ENCODE data around the gene ABCB11. TPM values are rescaled to one million over a fixed set of nuclear protein-coding genes. Genes with fewer than 3 reads are reported as not detected.

Gene ABCB11
- total RNA-seq, 4 donors from 2014 or later, result 0.10 to 0.24 (median 0.12) TPM; not detected in 1

- no peaks in the 10 kb centered on the region for H3K27me3 ChIP-seq
- TF ChIP-seq POLR2A (IDR thresholded peaks at IDR 0.05) (no peak), CTCF (IDR thresholded peaks at IDR 0.05 in 4 of 5, conservative IDR thresholded peaks at IDR 0.05 in 1 of 5) (no peak)
- no peaks in the 10 kb centered on the region for H3K9me3 ChIP-seq
- in situ Hi-C loops (cut with MboI; ENCODE audit: low sequenced_read_pairs in 4 of 4) (no loop called here), intact Hi-C loops (cut with DNase I; ENCODE audit: low total_unique reads) (no loop called here)
- no peaks in the 10 kb centered on the region for H3K4me1 ChIP-seq
- H3K27ac ChIP-seq, result no peak overlapping the region
- no peak overlapping the region for H3K4me3 ChIP-seq
- no peak for DNase-seq
- no peak for ATAC-seq
- no peaks in the 10 kb centered on the region for H3K36me3 ChIP-seq
Measured at GRCh38 chr2:168903888-168904287, 127.2 kb downstream of the ABCB11 start.

- H3K27ac ChIP-seq, result no peak within 1 kb of the TSS
- no peak for ATAC-seq
- H3K27me3 ChIP-seq, result no peaks in the 10 kb centered on the region
- H3K36me3 ChIP-seq, result no peaks in the 10 kb centered on the region
- no peak for TF ChIP-seq POLR2A (IDR thresholded peaks at IDR 0.05)
- no peak within 1 kb of the TSS for H3K4me3 ChIP-seq
- H3K9me3 ChIP-seq, result no peaks in the 10 kb centered on the region
- no peaks in the 10 kb centered on the region for H3K4me1 ChIP-seq
- in situ Hi-C loops (cut with MboI; ENCODE audit: low sequenced_read_pairs in 4 of 4) (no loop called here), intact Hi-C loops (cut with DNase I; ENCODE audit: low total_unique reads) (no loop called here)
- DNase-seq, result no peak
Measured at GRCh38 chr2:168901003-168901402, 130.1 kb downstream of the ABCB11 start, which contains the start of gene G6PC2. Gene G6PC2 (plus strand): TSS chr2:168901291. CDS start chr2:168901332, 41 bp downstream.

DNA sequence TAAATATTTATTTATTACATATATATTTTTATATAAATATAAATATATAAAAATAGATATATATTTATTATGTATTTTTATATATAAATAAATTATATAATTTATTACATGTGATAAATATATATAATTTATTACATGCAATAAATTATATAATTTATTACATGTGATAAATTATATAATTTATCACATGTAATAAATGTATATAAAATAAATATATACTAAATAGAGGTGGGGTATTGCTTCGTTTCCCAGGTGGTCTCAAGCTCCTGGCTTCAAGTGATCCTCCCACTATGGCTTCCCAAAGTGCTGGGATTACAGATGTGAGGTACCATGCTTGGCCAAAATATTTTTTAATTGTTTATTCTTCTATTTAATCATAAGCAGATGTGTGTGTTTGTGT is 133.7 kb downstream of the ABCB11 start:
- Histone ChIP-seq H3K27ac (no peak overlapping the region), H3K9me3 (no peaks in the 10 kb centered on the region), H3K27me3 (no peaks in the 10 kb centered on the region), H3K4me3 (no peak overlapping the region), H3K4me1 (no peaks in the 10 kb centered on the region), H3K36me3 (no peaks in the 10 kb centered on the region)
- in situ Hi-C loops (cut with MboI; ENCODE audit: low sequenced_read_pairs in 4 of 4), result no loop called here
- intact Hi-C loops (cut with DNase I; ENCODE audit: low total_unique reads), result no loop called here
- DNase-seq (no peak), ATAC-seq (no peak)
- TF ChIP-seq CTCF (IDR thresholded peaks at IDR 0.05 in 4 of 5, conservative IDR thresholded peaks at IDR 0.05 in 1 of 5), result no peak
- TF ChIP-seq POLR2A (IDR thresholded peaks at IDR 0.05), result no peak

DNA sequence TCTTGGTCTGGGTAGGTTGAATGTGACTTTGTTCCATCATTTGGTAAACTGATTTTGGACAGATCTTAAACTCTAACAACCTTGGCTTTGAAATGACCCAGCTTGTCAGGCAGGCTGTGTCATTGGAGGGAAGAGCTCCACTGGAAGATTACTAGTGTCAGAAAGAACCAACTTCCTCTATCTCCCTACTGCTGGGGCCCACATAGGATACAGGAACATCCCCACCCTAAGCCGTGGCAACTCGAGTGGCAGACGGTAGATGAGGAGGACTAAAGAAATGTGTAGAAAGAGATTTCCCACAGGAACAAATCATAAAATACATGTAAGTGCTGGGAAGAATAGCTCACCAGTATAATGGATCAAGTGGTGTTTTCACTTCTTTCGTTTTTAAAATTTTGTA is 134.3 kb downstream of the ABCB11 start:
- Histone ChIP-seq H3K36me3 (no peaks in the 10 kb centered on the region), H3K4me1 (no peaks in the 10 kb centered on the region), H3K27ac (no peak overlapping the region), H3K9me3 (no peaks in the 10 kb centered on the region), H3K4me3 (no peak overlapping the region), H3K27me3 (no peaks in the 10 kb centered on the region)
- in situ Hi-C loops (cut with MboI; ENCODE audit: low sequenced_read_pairs in 4 of 4), result no loop called here
- intact Hi-C loops (cut with DNase I; ENCODE audit: low total_unique reads), result no loop called here
- ATAC-seq, result no peak
- no peak for TF ChIP-seq POLR2A (IDR thresholded peaks at IDR 0.05)
- no peak for TF ChIP-seq CTCF (IDR thresholded peaks at IDR 0.05 in 4 of 5, conservative IDR thresholded peaks at IDR 0.05 in 1 of 5)
- no peak for DNase-seq

DNA sequence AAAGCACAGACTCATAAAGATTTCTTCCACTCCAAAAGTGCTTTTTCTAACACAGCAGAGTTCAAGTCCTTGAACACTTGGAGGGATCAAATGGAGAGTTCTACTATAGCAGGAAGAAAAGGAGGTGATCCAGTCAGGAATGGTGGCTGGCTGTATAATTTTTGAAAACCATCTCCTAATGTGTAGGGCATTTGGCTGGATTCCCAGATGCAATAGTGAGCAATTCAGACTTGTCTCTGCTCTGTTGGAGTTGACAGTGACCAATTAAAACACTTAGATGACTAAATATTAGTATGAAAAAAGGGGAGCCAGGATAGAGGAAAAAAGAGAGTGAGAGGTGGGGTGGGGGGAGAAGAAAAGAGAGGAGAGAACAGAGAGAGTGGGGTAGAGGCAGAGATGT is 135.4 kb downstream of the ABCB11 start:
- ATAC-seq (no peak), DNase-seq (no peak)
- no peaks in the 10 kb centered on the region for H3K36me3 ChIP-seq
- H3K4me3 ChIP-seq, result no peak overlapping the region
- peaks cover 0 to 1% of the 10 kb centered on the region in 2 donors for H3K4me1 ChIP-seq
- TF ChIP-seq POLR2A (IDR thresholded peaks at IDR 0.05) (no peak), CTCF (IDR thresholded peaks at IDR 0.05 in 4 of 5, conservative IDR thresholded peaks at IDR 0.05 in 1 of 5) (no peak)
- no peaks in the 10 kb centered on the region for H3K9me3 ChIP-seq
- H3K27ac ChIP-seq, result no peak overlapping the region
- no peaks in the 10 kb centered on the region for H3K27me3 ChIP-seq
- in situ Hi-C loops (cut with MboI; ENCODE audit: low sequenced_read_pairs in 4 of 4), result no loop called here
- intact Hi-C loops (cut with DNase I; ENCODE audit: low total_unique reads), result no loop called here

Measured in gastrocnemius medialis (tissue), 4 donors.